ENCODE results near the gene BRCC3.

DNA sequence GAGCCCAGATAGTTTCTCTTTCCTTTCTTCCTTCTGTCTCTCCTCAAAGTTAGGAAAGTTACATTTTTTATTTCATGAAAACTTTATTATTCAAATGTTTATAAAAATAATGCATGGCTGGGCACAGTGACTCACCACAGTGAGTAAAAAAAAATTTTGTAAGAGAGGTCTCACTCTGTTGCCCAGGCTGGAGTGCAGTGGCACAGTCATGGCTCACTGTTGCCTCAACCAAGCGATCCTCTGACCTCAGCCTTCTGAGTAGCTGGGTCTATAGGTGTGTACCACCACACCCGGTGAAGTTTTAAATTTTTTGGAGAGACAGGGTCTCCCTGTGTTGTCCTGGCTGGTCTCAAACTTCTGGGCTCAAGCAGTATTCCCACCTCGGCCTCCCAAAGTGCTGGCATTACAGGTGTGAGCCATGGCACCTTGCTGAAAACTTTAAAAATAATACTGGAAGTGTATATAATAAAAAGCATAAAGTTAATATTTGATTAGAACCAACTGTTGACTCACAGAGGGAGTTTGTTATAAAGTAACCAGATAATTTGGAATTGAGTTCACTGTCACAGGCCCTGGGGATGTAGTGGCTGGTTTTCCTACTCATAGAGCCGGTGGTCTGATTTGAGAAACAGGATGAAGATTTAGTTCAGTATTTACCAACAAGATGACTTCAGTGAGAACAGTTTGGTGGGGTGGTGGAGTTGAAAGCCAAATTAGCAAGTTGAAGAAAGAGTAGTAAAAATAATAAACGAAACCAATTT lies 18.4 kb upstream of the BRCC3 start:
- TF ChIP-seq POLR2AphosphoS5 (IDR thresholded peaks at IDR 0.05), result no peak
- TF ChIP-seq, protein P1, sequence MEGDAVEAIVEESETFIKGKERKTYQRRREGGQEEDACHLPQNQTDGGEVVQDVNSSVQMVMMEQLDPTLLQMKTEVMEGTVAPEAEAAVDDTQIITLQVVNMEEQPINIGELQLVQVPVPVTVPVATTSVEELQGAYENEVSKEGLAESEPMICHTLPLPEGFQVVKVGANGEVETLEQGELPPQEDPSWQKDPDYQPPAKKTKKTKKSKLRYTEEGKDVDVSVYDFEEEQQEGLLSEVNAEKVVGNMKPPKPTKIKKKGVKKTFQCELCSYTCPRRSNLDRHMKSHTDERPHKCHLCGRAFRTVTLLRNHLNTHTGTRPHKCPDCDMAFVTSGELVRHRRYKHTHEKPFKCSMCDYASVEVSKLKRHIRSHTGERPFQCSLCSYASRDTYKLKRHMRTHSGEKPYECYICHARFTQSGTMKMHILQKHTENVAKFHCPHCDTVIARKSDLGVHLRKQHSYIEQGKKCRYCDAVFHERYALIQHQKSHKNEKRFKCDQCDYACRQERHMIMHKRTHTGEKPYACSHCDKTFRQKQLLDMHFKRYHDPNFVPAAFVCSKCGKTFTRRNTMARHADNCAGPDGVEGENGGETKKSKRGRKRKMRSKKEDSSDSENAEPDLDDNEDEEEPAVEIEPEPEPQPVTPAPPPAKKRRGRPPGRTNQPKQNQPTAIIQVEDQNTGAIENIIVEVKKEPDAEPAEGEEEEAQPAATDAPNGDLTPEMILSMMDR (IDR thresholded peaks at IDR 0.05), result no peak
